H1 (cell line): ENCODE results near the gene KIAA1671. TPM values are rescaled to one million over a fixed set of nuclear protein-coding genes. Genes with fewer than 3 reads are reported as not detected.

Source experiments
- CTCF ChIA-PET: fragments of 300-600 bp; sonication (Branson Sonifier 250); formaldehyde crosslinking; loops from one replicate; lab custom pipeline; 2021; ENCODE audit not compliant: partially characterized antibody; lab: Charles Lee
- POLR2A ChIA-PET: fragments of 300-600 bp; sonication (Branson Sonifier 250); formaldehyde crosslinking; loops from one replicate; lab custom pipeline; 2021; ENCODE audit warnings: inconsistent platforms; ENCODE audit not compliant: partially characterized antibody; lab: Charles Lee
- DNase-seq, 2 experiments: peaks; one replicate each; pipeline versions ENCODE4 v3.0.0 to v3.0.0-alpha.2; 2010 to 2022; ENCODE audit warnings: low spot score in 2 of 2, low read depth in 1 of 2, mixed read lengths in 1 of 2
- FAIRE-seq: peaks from 2 replicates; lab custom pipeline; 2011; peaks lifted over from hg19 to GRCh38; lab: Jason Lieb, UNC
- H2AFZ ChIP-seq: 2 replicates; pipeline ENCODE4 v1.8.1; 2012; ENCODE audit warnings: low read length, inconsistent platforms
- H2AK5ac ChIP-seq: 2 replicates; pipeline ENCODE4 v1.6.1; 2013; ENCODE audit warnings: low read depth, low read length
- H2BK120ac ChIP-seq: replicated peaks from 2 replicates; pipeline ENCODE3; 2013; ENCODE audit warnings: low read depth, low read length, inconsistent platforms
- H2BK12ac ChIP-seq: 2 replicates; pipeline ENCODE4 v1.6.1; 2013; ENCODE audit warnings: low read depth, low read length
- H2BK15ac ChIP-seq: 2 replicates; pipeline ENCODE4 v1.6.1; 2013; ENCODE audit warnings: low read length
- H2BK20ac ChIP-seq: 2 replicates; pipeline ENCODE4 v1.6.1; 2013; ENCODE audit warnings: low read length
- H2BK5ac ChIP-seq: 2 replicates; pipeline ENCODE4 v1.6.1; 2013; ENCODE audit warnings: low read depth, low read length
- H3K14ac ChIP-seq: 2 replicates; pipeline ENCODE4 v1.6.1; 2013; ENCODE audit warnings: inconsistent platforms; ENCODE audit not compliant: insufficient read length
- H3K18ac ChIP-seq: 2 replicates; pipeline ENCODE4 v1.6.1; 2013; ENCODE audit warnings: low read length; ENCODE audit errors: extremely low read depth
- H3K23ac ChIP-seq: 2 replicates; pipeline ENCODE4 v1.6.1; 2013; ENCODE audit warnings: inconsistent platforms; ENCODE audit not compliant: insufficient read length
- H3K23me2 ChIP-seq: 2 replicates; pipeline ENCODE4 v1.6.1; 2013; ENCODE audit warnings: low read depth, low read length
- H3K27ac ChIP-seq: 2 replicates; pipeline ENCODE4 v1.6.1; 2011; ENCODE audit warnings: low read depth, low read length, inconsistent platforms
- H3K27me3 ChIP-seq, 4 experiments: replicated peaks in 1 of 4; 1 replicate in 1 of 4; 2 replicates in 3 of 4; pipeline versions ENCODE4 v1.6.1 to v1.8.1; 2011 to 2013; ENCODE audit warnings: low read length in 3 of 4, mild to moderate bottlenecking in 3 of 4, inconsistent platforms in 2 of 4, mixed read lengths in 2 of 4, moderate library complexity in 1 of 4; ENCODE audit not compliant: control insufficient read depth in 3 of 4, insufficient read depth in 3 of 4; ENCODE audit errors: extremely low read depth in 1 of 4
- H3K36me3 ChIP-seq, 4 experiments: 2 replicates each; pipeline versions ENCODE4 v1.6.1 to v1.8.1; 2011 to 2013; ENCODE audit warnings: mild to moderate bottlenecking in 4 of 4, low read length in 3 of 4, moderate library complexity in 2 of 4, control low read depth in 1 of 4, inconsistent platforms in 1 of 4; ENCODE audit not compliant: insufficient read depth in 4 of 4, control insufficient read depth in 2 of 4
- H3K4ac ChIP-seq: replicated peaks from 2 replicates; pipeline ENCODE3; 2013; ENCODE audit warnings: low read length, low read depth, mixed read lengths, inconsistent platforms; ENCODE audit not compliant: insufficient read length
- H3K4me1 ChIP-seq, 4 experiments: replicated peaks in 1 of 4; 1 replicate in 1 of 4; 2 replicates in 3 of 4; pipeline versions ENCODE4 v1.6.1 to v1.8.1; 2011 to 2013; ENCODE audit warnings: low read length in 3 of 4, inconsistent platforms in 2 of 4, mixed read lengths in 1 of 4; ENCODE audit not compliant: insufficient read depth in 4 of 4, control insufficient read depth in 3 of 4
- H3K4me2 ChIP-seq, 2 experiments: 2 replicates each; pipeline versions ENCODE4 v1.6.1 to v1.8.1; 2011 to 2013; ENCODE audit warnings: low read depth in 2 of 2, low read length in 2 of 2, control low read depth in 1 of 2, inconsistent platforms in 1 of 2, mild to moderate bottlenecking in 1 of 2; ENCODE audit not compliant: insufficient read depth in 1 of 2
- H3K4me3 ChIP-seq, 4 experiments: fragments of 200-600, 300-600 bp in 1 of 4; sonication (generic), shearing (Covaris generic), sonication (Bioruptor Twin) in 1 of 4; 2 replicates each; pipeline versions ENCODE4 v1.5.1 to v1.8.1; 2011 to 2016; ENCODE audit warnings: low read length in 4 of 4, low read depth in 3 of 4, control low read depth in 2 of 4, inconsistent platforms in 2 of 4, mild to moderate bottlenecking in 2 of 4, mixed read lengths in 1 of 4, moderate library complexity in 1 of 4; ENCODE audit not compliant: insufficient read depth in 2 of 4; ENCODE audit errors: extremely low read depth in 1 of 4
- H3K56ac ChIP-seq: replicated peaks from 2 replicates; pipeline ENCODE3; 2013; ENCODE audit warnings: low read depth, mild to moderate bottlenecking, mixed read lengths, low read length, inconsistent platforms; ENCODE audit not compliant: insufficient read length
- H3K79me1 ChIP-seq: 2 replicates; pipeline ENCODE4 v1.6.1; 2013; ENCODE audit warnings: low read depth, low read length, control low read depth
- H3K79me2 ChIP-seq, 2 experiments: 2 replicates each; pipeline versions ENCODE4 v1.6.1 to v1.8.1; 2012 to 2013; ENCODE audit warnings: low read length in 2 of 2, mild to moderate bottlenecking in 2 of 2, inconsistent platforms in 1 of 2; ENCODE audit not compliant: insufficient read depth in 2 of 2, control insufficient read depth in 1 of 2
- H3K9ac ChIP-seq, 4 experiments: replicated peaks in 1 of 4; 1 replicate in 1 of 4; 2 replicates in 3 of 4; pipeline versions ENCODE4 v1.6.1 to v1.8.1; 2011 to 2013; ENCODE audit warnings: low read depth in 3 of 4, low read length in 3 of 4, control low read depth in 2 of 4, mild to moderate bottlenecking in 2 of 4, moderate library complexity in 2 of 4, inconsistent platforms in 1 of 4; ENCODE audit errors: extremely low read depth in 1 of 4
- H3K9me3 ChIP-seq, 2 experiments: 2 replicates each; pipeline versions ENCODE4 v1.6.1 to v1.8.1; 2012 to 2013; ENCODE audit warnings: mild to moderate bottlenecking in 2 of 2, moderate library complexity in 2 of 2, control low read depth in 1 of 2, inconsistent platforms in 1 of 2, low read depth in 1 of 2, low read length in 1 of 2, mixed read lengths in 1 of 2; ENCODE audit not compliant: insufficient read depth in 2 of 2
- H4K20me1 ChIP-seq, 2 experiments: replicated peaks in 1 of 2; 2 replicates each; pipeline versions ENCODE3 to v1.8.1; 2011 to 2013; ENCODE audit warnings: inconsistent platforms in 2 of 2, low read length in 2 of 2, mild to moderate bottlenecking in 1 of 2; ENCODE audit not compliant: insufficient read depth in 2 of 2, control insufficient read depth in 1 of 2
- H4K5ac ChIP-seq: 2 replicates; pipeline ENCODE4 v1.6.1; 2013; ENCODE audit warnings: low read length, low read depth, mixed read lengths, inconsistent platforms; ENCODE audit not compliant: insufficient read length
- H4K8ac ChIP-seq: 2 replicates; pipeline ENCODE4 v1.8.0; 2013; ENCODE audit warnings: mild to moderate bottlenecking, moderate library complexity, low read length, inconsistent platforms; ENCODE audit not compliant: insufficient read depth; ENCODE audit errors: extremely low read depth
- H4K91ac ChIP-seq: replicated peaks from 2 replicates; pipeline ENCODE3; 2013; ENCODE audit warnings: low read length, mixed read lengths, inconsistent platforms; ENCODE audit not compliant: insufficient read length
- ATF2 ChIP-seq: IDR thresholded peaks from 2 replicates; pipeline ENCODE4 v1.6.1; 2012; ENCODE audit warnings: low read length, inconsistent platforms
- EZH2 ChIP-seq: fragments of 200-600 bp; sonication (generic); IDR thresholded peaks from 2 replicates; pipeline ENCODE4 v1.7.1; 2012; ENCODE audit warnings: low read depth, mild to moderate bottlenecking, moderate library complexity, low read length, inconsistent platforms; ENCODE audit not compliant: severe bottlenecking
- NRF1 ChIP-seq: IDR thresholded peaks from 2 replicates; pipeline ENCODE4 v1.6.1; 2011; ENCODE audit warnings: mild to moderate bottlenecking, low read depth, low read length, improper control_type of control experiment
- POU5F1 ChIP-seq: IDR thresholded peaks from 2 replicates; pipeline ENCODE4 v1.6.1; 2011; ENCODE audit warnings: low read depth, mild to moderate bottlenecking, low read length, moderate library complexity
- RAD21 ChIP-seq, 2 experiments: IDR thresholded peaks in 1 of 2; conservative IDR thresholded peaks in 1 of 2; 2 replicates each; pipeline ENCODE4 v1.6.1; 2011; ENCODE audit warnings: low read depth in 2 of 2, low read length in 2 of 2, improper control_type of control experiment in 1 of 2, inconsistent platforms in 1 of 2, mild to moderate bottlenecking in 1 of 2, moderate library complexity in 1 of 2
- TEAD4 ChIP-seq: IDR thresholded peaks from 2 replicates; pipeline ENCODE4 v1.6.1; 2012; ENCODE audit warnings: low read depth, low read length, inconsistent platforms, mixed read lengths
- USF2 ChIP-seq: IDR thresholded peaks from 2 replicates; pipeline ENCODE4 v1.6.1; 2011; ENCODE audit warnings: low read length, improper control_type of control experiment
- WGBS, 2 experiments: shearing (Covaris generic) in 1 of 2; methylation state at CpG; one replicate each; pipeline versions ENCODE4 v1.1.6 to v1.1.7; 2013 to 2015; ENCODE audit warnings: low lambda C conversion rate in 2 of 2, mixed read lengths in 2 of 2, inconsistent platforms in 1 of 2, low coverage in 1 of 2, missing lambda C conversion rate in 1 of 2; ENCODE audit not compliant: insufficient replicate concordance in 2 of 2, insufficient coverage in 1 of 2, insufficient read length in 1 of 2; ENCODE audit errors: extremely low coverage in 1 of 2, missing lambda C conversion rate in 1 of 2; 5-methylcytosine and 5-hydroxymethylcytosine counted together
- polyA plus RNA-seq, 7 experiments: library from polyadenylated mRNA; depleted of rRNA in 3 of 7; stranded (reverse) in 5 of 7; unstranded in 2 of 7; fragments of >200 nt in 5 of 7; fragments of 200-250 nt in 2 of 7; gene quantifications; 1 replicate in 5 of 7; 2 replicates in 1 of 7; 4 replicates in 1 of 7; pipeline versions ENCODE4 v1.2.1 to v1.2.3, GENCODE V29; 2011 to 2013; ENCODE audit warnings: missing spikeins in 2 of 7, mixed read lengths in 2 of 7
- total RNA-seq: library from RNA; stranded (reverse); fragmentation: NEBNext Ultra II Directional; extraction: Animal tissue kit (Norgen Biotek cat#: 25700); gene quantifications from 2 replicates; pipeline ENCODE4 v1.2.1, GENCODE V29; 2021

KIAA1671 gene
- total and polyA plus RNA-seq, 2 of the 8 experiments (the other 6 are each of a cell fraction or from before 2014, with no cell fraction given) = 6.4 to 23.9 TPM

GRCh38 chr22:25021976-25022711 is 69.6 kb downstream of the KIAA1671 start:
- Histone ChIP-seq H2BK5ac (no peak overlapping the region), H3K27ac (no peak overlapping the region), H3K18ac (no peak overlapping the region), H2BK15ac (no peak overlapping the region), H4K20me1 (peaks cover 0 to 2% of the 10 kb centered on the region in 2 experiments), H3K56ac (no peak overlapping the region), H3K14ac (no peak overlapping the region), H3K4me3 (no peak overlapping the region), H3K9ac (no peak overlapping the region), H3K23me2 (no peaks in the 10 kb centered on the region), H2BK12ac (no peak overlapping the region), H2BK120ac (no peak overlapping the region), H3K23ac (no peak overlapping the region), H2BK20ac (no peak overlapping the region), H4K8ac (no peak overlapping the region), H3K79me2 (no peaks in the 10 kb centered on the region), H3K4ac (no peak overlapping the region), H2AFZ (no peak overlapping the region), H3K36me3 (no peaks in the 10 kb centered on the region), H3K9me3 (no peaks in the 10 kb centered on the region), H3K27me3 (no peaks in the 10 kb centered on the region), H4K91ac (no peak overlapping the region), H3K79me1 (no peaks in the 10 kb centered on the region; the same call in 1 of the 2 replicates), H3K4me1 (no peaks in the 10 kb centered on the region; a peak in 1 of 7 replicates), H2AK5ac (no peak overlapping the region), H4K5ac (no peak overlapping the region), H3K4me2 (no peak overlapping the region)
- POLR2A ChIA-PET = interaction anchor here (0.9 kb wide), 1 partner anchor 72 kb away, joined by 3 read pairs; no protein-coding TSS in a partner anchor
- WGBS, 2 experiments = 88% methylated on average over 11 of the region's 11 CpGs; no CpG with 5 or more reads in 1 of the 2 experiments
- FAIRE-seq (no peak), DNase-seq (no peak)
- CTCF ChIA-PET = interaction anchor here (0.8 to 2.1 kb wide), 7 partner anchors 9 to 109 kb away, joined by 3 to 13 read pairs (median 4); no protein-coding TSS in a partner anchor
- no peak for TF ChIP-seq NRF1
- TF ChIP-seq ATF2 = no peak
- TF ChIP-seq USF2 = no peak
- no peak for TF ChIP-seq TEAD4
- no peak for TF ChIP-seq RAD21 (IDR thresholded peaks at IDR 0.05 in 1 of 2, conservative IDR thresholded peaks at IDR 0.05 in 1 of 2; ENCODE audit: low read depth in 2 of 2, low read length in 2 of 2)
- no peak for TF ChIP-seq EZH2
- TF ChIP-seq POU5F1 = no peak
